ENCODE results near the gene ADAP1. TPM values are rescaled to one million over a fixed set of nuclear protein-coding genes. Genes with fewer than 3 reads are reported as not detected.

The ADAP1 gene
- total RNA-seq, 1 experiment from 2014 or later = 6.2 TPM

GRCh38 chr7:885893-886625, 68.4 kb downstream of the ADAP1 start:
- no peak overlapping the region; a peak in 1 of 7 replicates for H3K27ac Mint-ChIP-seq
- no peak overlapping the region for H3K4me3 Mint-ChIP-seq

More at GRCh38 chr7:885893-886625, 68.4 kb downstream of the ADAP1 start:
- H3K4me1 ChIP-seq (ENCODE audit: insufficient read depth, low read length) = no peaks in the 10 kb centered on the region
- no peak overlapping the region for H4K91ac ChIP-seq (ENCODE audit: insufficient read length, low read depth, low read length)
- DNase-seq = no peak
- no peak overlapping the region for H2BK120ac ChIP-seq (ENCODE audit: low read depth, low read length, poor library complexity, severe bottlenecking)
- Mint-ChIP-seq H3K36me3 (ENCODE audit: insufficient read depth in 1 of 3, low read depth in 3 of 3) (peaks cover 21 to 40% (median 31%) of the 10 kb centered on the region in 3 experiments), H3K4me1 (peaks cover 2 to 6% of the 10 kb centered on the region in 2 experiments; a peak in 1 of 4 replicates), H3K27me3 (ENCODE audit: low read depth) (no peaks in the 10 kb centered on the region), H3K9me3 (peaks cover 0 to 3% of the 10 kb centered on the region in 2 experiments; a peak in 1 of 5 replicates)
- no peak overlapping the region for H4K8ac ChIP-seq (replicated peaks; ENCODE audit: insufficient read length, low read depth, low read length)
- no peaks in the 10 kb centered on the region for H3K9me3 ChIP-seq (ENCODE audit: control insufficient read depth, low read depth, low read length)
- peaks cover 36% of the 10 kb centered on the region; the same call in 1 of the 2 replicates for H3K79me2 ChIP-seq (ENCODE audit: insufficient read depth, low read length)
- TF ChIP-seq CTCF (conservative IDR thresholded peaks at IDR 0.05) = no peak
- no peak overlapping the region for H3K9ac ChIP-seq (ENCODE audit: extremely low read depth, insufficient read length, low read length)
- no peak overlapping the region for H3T11ph ChIP-seq (ENCODE audit: low read length)
- H2AFZ ChIP-seq (ENCODE audit: low read length) = no peak overlapping the region
- H3K23ac ChIP-seq (ENCODE audit: insufficient read length, low read depth, low read length) = no peak overlapping the region
- H3K4ac ChIP-seq (ENCODE audit: low read depth, low read length) = no peak overlapping the region
- no peak overlapping the region for H2BK20ac ChIP-seq (ENCODE audit: low read depth, low read length, poor library complexity, severe bottlenecking)
- H3K56ac ChIP-seq (ENCODE audit: insufficient read length, low read depth, low read length) = no peak overlapping the region
- no peaks in the 10 kb centered on the region for H3K27me3 ChIP-seq (ENCODE audit: insufficient read depth, low read length)
- H3K14ac ChIP-seq (ENCODE audit: insufficient read depth, low read length) = no peak overlapping the region; the same call in 1 of the 2 replicates
- H3K23me2 ChIP-seq (ENCODE audit: insufficient read length, low read depth, low read length, poor library complexity, severe bottlenecking) = no peaks in the 10 kb centered on the region
- WGBS (ENCODE audit: extremely low coverage, insufficient read length, low lambda C conversion rate) = no CpG with 5 or more reads among the region's 30 CpGs
- no peak overlapping the region for H2BK15ac ChIP-seq (ENCODE audit: low read depth, low read length)
- peaks cover 9% of the 10 kb centered on the region for H3K79me1 ChIP-seq (ENCODE audit: insufficient read depth, low read depth, low read length, poor library complexity, severe bottlenecking)
- no peaks in the 10 kb centered on the region for H4K20me1 ChIP-seq (ENCODE audit: control insufficient read depth, insufficient read depth, insufficient read length)
- H2BK5ac ChIP-seq (ENCODE audit: insufficient read length, low read length) = no peak overlapping the region
- H3K18ac ChIP-seq (ENCODE audit: insufficient read length, low read depth, low read length) = no peak overlapping the region
- H4K5ac ChIP-seq (ENCODE audit: insufficient read length, low read depth, low read length) = no peak overlapping the region
- no peak overlapping the region for H2AK5ac ChIP-seq (ENCODE audit: insufficient read length, low read length)
- H3K4me2 ChIP-seq (ENCODE audit: insufficient read depth, insufficient read length, low read length) = no peak overlapping the region
- H2BK12ac ChIP-seq (ENCODE audit: insufficient read length, low read depth, low read length) = no peak overlapping the region
- no peak overlapping the region for H3K27ac ChIP-seq (ENCODE audit: insufficient read length, low read depth, low read length)

Measured in H9 (cell line).